HG03066 (cell line): ENCODE measurements around the gene IPO4.

Experiments
- ATAC-seq: cut with Tn5 transposase; IDR thresholded peaks from one replicate; pipeline ENCODE4 v1.9.1; 2021; ENCODE audit warnings: low read depth; ENCODE audit not compliant: unreplicated experiment

Gene IPO4

GRCh38 chr14:24150061-24150460 is 38.6 kb downstream of the IPO4 start:
- ATAC-seq, result no peak

DNA sequence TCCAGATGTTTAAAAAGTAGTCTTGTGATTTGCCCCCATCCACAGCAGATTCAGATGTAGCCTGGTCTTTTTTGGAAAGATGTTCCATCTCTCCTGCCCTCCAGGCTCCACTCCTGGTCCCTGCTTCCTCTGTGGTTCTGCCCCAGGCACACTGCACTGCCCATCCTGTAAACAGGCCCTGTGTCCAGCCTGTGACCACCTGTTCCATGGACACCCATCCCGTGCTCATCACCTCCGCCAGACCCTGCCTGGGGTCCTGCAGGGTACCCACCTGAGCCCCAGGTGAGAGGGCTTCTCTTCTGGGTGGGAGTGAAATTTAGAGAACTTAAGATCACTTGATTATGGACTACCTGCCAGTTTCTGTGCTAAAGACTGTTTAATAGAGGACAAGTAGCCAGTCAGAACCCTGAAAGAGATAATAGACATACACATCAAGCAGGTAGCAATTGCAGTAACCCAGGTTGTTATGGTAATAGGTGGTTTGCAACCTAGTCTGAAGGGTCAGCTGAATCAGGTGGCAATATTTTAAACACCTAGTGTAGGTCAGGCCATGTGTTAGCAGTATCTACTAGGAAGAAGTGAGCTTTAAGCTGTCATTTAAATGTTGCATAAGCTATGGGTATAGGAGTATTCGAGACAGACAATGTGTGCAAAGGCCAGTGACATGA is 39.2 kb downstream of the IPO4 start:
- ATAC-seq, result no peak

DNA sequence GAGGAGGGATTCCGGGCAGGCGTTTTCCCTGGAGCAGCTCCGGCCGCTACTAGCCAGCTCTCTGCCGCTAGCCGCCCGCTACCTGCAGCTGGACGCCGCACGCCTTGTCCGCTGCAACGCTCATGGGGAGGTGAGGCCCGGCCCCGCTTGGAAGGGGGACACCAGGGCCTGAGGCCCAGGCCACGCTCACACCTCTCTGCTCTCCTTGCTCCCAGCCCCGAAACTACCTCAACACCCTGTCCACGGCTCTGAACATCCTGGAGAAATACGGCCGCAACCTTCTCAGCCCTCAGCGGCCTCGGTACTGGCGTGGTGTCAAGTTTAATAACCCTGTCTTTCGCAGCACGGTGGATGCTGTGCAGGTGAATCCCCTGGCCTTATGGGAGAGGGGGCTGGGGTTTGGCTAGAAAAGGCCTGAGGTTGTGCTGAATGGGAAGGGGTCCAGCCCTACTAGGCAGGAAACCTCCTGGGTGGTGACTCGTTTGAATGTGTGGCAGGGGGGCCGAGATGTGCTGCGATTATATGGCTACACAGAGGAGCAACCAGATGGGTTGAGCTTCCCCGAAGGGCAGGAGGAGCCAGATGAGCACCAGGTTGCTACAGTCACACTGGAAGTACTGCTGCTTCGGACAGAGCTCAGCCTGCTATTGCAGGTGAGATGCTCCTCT is 40.7 kb downstream of the IPO4 start:
- ATAC-seq, result no peak

DNA sequence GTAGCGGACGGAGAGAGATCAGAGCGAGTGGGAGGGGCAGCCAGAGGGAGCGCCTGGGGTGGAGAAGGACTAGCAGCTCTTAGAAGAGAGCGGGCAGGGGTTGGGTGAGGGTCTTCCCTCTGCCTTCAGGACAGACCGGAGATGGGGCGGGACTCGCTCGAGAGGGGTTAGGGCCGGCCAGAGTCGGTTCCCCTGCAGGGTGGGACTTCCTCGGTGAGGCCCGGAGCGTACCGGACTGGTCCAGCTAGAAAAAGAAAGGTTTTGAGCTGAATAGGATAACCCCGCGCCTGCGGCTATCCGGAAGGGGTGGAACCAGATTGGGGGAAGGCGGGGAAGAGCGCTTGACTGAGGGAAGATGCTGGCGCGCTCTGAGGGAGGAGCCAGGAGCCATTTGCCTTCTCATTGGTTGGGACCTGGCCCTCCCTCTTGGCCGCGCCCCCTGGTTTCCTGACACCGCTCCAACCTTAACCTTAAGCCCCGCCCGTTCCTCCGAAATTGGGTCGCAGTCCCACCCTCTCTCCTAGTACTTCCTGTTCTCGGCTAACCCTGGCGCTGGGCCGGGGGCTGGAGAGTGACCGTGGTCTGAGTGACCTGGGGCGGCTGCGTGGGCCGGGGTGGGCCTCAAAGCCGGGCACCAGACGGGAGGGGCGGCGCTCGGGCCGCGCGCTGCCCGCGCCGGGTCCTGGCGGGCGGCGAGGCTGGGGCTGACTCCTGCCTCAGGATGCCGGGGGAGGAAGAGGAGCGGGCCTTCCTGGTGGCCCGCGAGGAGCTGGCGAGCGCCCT is 41.4 kb downstream of the IPO4 start, which contains the start of gene RNF31:
RNF31 (plus strand) TSS at position 521 of the 783 bp plus-strand sequence; CDS start at position 722, 201 bp downstream.
- peak; percentile 85 for ATAC-seq

- ATAC-seq, result peak; percentile 57
Measured at GRCh38 chr14:24146453-24146977, 42.1 kb downstream of the IPO4 start, which contains the start of gene PSME2. TSS of gene PSME2 (minus strand) at chr14:24146610. CDS start at chr14:24146581, 29 bp downstream.

GRCh38 chr14:24145690-24146452 is 42.7 kb downstream of the IPO4 start:
- no peak for ATAC-seq

DNA sequence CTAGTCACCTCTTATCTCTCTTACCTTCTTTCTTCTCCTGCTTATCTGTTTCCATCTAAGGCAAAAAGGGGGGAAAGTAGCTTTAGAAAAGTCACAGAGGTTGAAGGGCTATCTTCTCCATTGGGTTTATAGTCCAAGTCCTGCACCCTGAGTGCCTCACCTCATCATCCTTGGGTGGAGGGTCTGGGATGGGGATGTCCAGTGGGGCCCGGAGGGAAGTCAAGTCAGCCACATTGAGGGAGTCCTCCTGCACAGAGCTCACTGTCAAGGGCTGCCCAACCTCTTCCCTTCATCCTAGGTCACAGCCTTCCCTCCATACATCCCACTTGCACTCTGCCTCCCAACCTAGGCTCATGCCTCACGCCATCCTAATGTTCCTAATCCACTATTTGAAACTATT is 43.4 kb downstream of the IPO4 start:
- no peak for ATAC-seq

GRCh38 chr14:24144451-24144850 is 44.2 kb downstream of the IPO4 start:
- no peak for ATAC-seq

DNA sequence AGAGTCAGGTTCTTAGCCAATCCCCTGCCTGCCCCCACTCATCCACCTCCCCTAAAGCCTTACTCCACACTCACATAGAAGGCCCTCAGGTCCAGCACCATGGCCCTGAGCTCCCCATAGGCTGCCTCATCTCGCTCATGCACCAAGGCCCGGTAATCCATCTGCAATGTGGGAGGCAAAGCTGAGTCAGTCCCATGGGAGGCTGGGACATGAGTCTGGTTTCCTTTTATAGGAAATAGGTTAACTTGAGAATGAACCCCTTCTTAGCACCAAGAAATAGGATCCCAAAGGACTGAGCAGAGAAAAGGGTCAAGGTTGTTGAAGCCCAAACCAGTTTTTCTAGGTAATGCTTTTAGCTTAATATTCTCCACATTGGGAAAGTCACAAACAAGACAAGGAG is 45.1 kb downstream of the IPO4 start:
- no peak for ATAC-seq

GRCh38 chr14:24141097-24141880 is 47.3 kb downstream of the IPO4 start, which contains the start of gene EMC9:
TSS of gene EMC9 (minus strand) at chr14:24141591. CDS start at chr14:24141304, 287 bp downstream.
- peak; percentile 81 for ATAC-seq

- ATAC-seq, result no peak
Measured at GRCh38 chr14:24139272-24139934, 49.2 kb downstream of the IPO4 start.

DNA sequence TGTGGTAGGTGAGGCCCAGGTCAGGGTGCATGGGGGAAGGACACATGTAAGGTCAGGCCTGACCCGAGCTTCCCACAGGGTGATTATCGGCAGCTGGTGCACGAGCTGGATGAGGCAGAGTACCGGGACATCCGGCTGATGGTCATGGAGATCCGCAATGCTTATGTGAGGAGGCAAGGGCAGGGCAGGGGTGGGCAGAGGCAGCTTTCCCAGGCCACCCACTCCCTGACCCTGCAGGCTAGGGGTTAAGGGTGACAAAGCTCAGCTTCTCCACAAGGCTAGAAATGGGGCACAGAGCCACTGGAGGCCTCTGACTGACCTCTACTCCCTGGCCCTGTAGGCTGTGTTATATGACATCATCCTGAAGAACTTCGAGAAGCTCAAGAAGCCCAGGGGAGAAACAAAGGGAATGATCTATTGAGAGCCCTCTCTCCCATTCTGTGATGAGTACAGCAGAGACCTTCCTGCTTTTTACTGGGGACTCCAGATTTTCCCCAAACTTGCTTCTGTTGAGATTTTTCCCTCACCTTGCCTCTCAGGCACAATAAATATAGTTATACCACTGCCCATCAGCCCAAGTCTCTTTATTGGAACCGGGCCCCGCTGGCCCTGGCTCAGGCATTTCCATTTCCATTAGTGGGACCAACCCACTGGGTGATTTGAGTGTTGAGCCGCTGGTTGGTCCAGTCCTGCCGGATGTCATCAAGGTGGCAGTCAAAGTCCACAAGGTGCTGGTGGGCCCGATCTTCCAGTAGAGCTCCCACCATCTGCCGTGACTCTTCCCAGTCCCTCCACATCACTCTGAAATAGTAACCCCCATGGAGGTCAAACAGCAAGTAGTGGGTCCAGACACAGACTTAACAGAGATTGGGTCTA is 50.0 kb downstream of the IPO4 start:
- ATAC-seq, result no peak

DNA sequence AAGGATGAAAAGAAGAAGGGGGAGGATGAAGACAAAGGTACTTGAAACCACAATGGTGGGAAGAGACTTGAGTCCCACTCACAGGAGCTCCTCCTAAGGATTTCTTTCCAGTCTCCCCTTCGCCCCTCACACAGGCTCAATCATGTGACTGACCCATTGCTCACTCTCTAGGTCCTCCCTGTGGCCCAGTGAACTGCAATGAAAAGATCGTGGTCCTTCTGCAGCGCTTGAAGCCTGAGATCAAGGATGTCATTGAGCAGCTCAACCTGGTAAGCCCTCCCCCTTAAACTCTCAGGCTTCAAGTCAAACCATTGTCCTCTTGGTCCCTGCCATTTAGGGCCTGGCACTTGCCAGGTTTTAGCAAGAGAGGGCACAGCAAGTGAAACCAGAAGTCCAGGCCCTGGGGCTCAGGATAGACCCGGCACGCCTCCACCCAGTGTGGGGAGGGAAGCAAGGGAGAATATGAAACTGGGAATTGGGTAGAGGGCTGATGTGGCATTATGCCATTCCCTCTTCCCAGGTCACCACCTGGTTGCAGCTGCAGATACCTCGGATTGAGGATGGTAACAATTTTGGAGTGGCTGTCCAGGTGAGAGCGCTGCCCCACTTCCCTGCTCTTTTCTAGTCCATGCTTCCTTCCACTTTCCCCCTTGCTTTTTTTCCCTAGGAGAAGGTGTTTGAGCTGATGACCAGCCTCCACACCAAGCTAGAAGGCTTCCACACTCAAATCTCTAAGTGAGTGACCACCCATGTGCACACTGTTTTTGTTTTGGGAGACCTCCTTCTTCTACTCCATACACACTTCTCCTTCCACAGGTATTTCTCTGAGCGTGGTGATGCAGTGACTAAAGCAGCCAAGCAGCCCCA is 50.9 kb downstream of the IPO4 start:
- no peak for ATAC-seq

DNA sequence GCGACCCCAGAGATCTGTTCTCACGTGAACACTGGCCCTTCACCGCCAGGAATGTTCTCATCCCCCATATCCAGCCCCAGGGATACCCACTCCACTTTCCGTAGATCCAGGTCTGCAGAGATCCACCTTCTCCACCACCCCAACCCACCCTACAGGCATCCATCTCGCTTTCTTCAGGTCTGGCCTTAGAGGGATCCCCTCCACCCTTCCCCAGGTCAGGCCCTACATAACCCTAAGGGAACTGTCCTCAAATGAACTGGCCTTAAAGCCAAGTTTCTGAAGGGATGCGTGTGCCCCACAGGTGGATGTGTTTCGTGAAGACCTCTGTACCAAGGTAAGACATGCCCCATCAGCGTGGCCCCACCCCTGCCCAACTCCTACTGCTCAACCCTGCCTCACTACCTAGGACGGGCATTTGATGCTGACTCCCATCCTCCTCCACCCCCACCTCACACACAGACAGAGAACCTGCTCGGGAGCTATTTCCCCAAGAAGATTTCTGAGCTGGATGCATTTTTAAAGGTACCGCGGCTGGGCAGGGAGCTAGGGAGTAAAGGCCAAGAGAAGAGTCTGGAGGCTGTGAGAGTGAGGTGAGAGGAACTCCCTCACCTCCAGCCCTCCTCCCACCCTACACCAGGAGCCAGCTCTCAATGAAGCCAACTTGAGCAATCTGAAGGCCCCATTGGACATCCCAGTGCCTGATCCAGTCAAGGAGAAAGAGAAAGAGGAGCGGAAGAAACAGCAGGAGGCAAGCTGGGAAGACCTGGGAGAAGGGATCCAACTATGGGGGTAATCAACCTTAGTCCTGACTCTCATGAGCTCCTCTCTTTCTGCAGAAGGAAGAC is 51.7 kb downstream of the IPO4 start:
- ATAC-seq, result no peak

- ATAC-seq, result peak; percentile 85
Measured at GRCh38 chr14:24135834-24136683, 52.6 kb downstream of the IPO4 start, which contains the start of gene PSME1. TSS of gene PSME1 (plus strand) at chr14:24136194. CDS start at chr14:24136263, 69 bp downstream.
